Endothelial cell of umbilical vein (primary cell): ENCODE results near the gene KRTAP22-1. TPM values are rescaled to one million over a fixed set of nuclear protein-coding genes. Genes with fewer than 3 reads are reported as not detected.

Source experiments
- BruUV-seq: library from RNA; stranded (reverse); fragments of 400-500 nt; replicated peaks from 2 replicates; lab custom pipeline; 2021; lab: Mats Ljungman, UMichigan
- CTCF ChIA-PET: fragments of 300-600, 350-600 bp; sonication (Branson Sonifier 250); formaldehyde crosslinking; loops from one replicate; lab custom pipeline; 2021; ENCODE audit warnings: antibody characterized with exemption, inconsistent platforms; lab: Charles Lee
- POLR2A ChIA-PET: fragments of 300-600, 350-600 bp; sonication (Branson Sonifier 250); formaldehyde crosslinking; loops from one replicate; lab custom pipeline; 2021; ENCODE audit warnings: antibody characterized with exemption, inconsistent platforms; lab: Charles Lee
- DNase-seq: peaks from one replicate; pipeline ENCODE4 v3.0.0-alpha.2; 2011; ENCODE audit warnings: low read depth, low spot score
- FAIRE-seq: peaks from 2 replicates; lab custom pipeline; 2011; peaks lifted over from hg19 to GRCh38; lab: Jason Lieb, UNC
- H2AFZ ChIP-seq: 2 replicates; pipeline ENCODE4 v1.6.0; 2012; ENCODE audit warnings: low read depth, low read length, control low read depth, inconsistent platforms
- H3K27ac ChIP-seq: 2 replicates; pipeline ENCODE4 v1.5.1; 2011; ENCODE audit warnings: low read depth, mild to moderate bottlenecking, control low read depth, low read length, moderate library complexity; ENCODE audit not compliant: insufficient read depth
- H3K27me3 ChIP-seq, 2 experiments: 2 replicates each; pipeline versions ENCODE4 v1.6.0 to v1.6.1; 2011; ENCODE audit warnings: low read length in 2 of 2, mixed read lengths in 1 of 2; ENCODE audit not compliant: control insufficient read depth in 2 of 2, insufficient read depth in 2 of 2
- H3K36me3 ChIP-seq, 2 experiments: 2 replicates in 1 of 2; 3 replicates in 1 of 2; pipeline ENCODE4 v1.5.1; 2011; ENCODE audit warnings: low read length in 2 of 2, mild to moderate bottlenecking in 1 of 2, moderate library complexity in 1 of 2; ENCODE audit not compliant: control insufficient read depth in 2 of 2, insufficient read depth in 2 of 2; ENCODE audit errors: extremely low read depth in 1 of 2
- H3K4me1 ChIP-seq: 3 replicates; pipeline ENCODE4 v1.5.1; 2011; ENCODE audit warnings: mild to moderate bottlenecking, low read length; ENCODE audit not compliant: control insufficient read depth, insufficient read depth; ENCODE audit errors: extremely low read depth
- H3K4me2 ChIP-seq: 2 replicates; pipeline ENCODE4 v1.6.1; 2011; ENCODE audit warnings: low read length, control low read depth, mixed read lengths; ENCODE audit not compliant: insufficient read depth
- H3K4me3 ChIP-seq, 3 experiments: fragments of 200-600 bp in 1 of 3; sonication (generic), shearing (Covaris generic) in 1 of 3; replicated peaks in 1 of 3; 2 replicates each; pipeline ENCODE4 v1.5.1; 2011 to 2016; ENCODE audit warnings: control low read depth in 3 of 3, low read length in 3 of 3, mild to moderate bottlenecking in 2 of 3, inconsistent platforms in 1 of 3, low read depth in 1 of 3, moderate library complexity in 1 of 3; ENCODE audit not compliant: insufficient read depth in 1 of 3
- H3K79me2 ChIP-seq: 2 replicates; pipeline ENCODE4 v1.6.0; 2012; ENCODE audit warnings: low read length, inconsistent platforms; ENCODE audit not compliant: control insufficient read depth, insufficient read depth
- H3K9ac ChIP-seq: replicated peaks from 2 replicates; pipeline ENCODE3; 2011; ENCODE audit warnings: low read length, control low read depth; ENCODE audit not compliant: insufficient read depth; ENCODE audit errors: extremely low read depth
- H3K9me1 ChIP-seq: replicated peaks from 3 replicates; pipeline ENCODE4 v1.6.0; 2011; ENCODE audit warnings: mild to moderate bottlenecking, low read length; ENCODE audit not compliant: control insufficient read depth, insufficient read depth; ENCODE audit errors: extremely low read depth
- H3K9me3 ChIP-seq: replicated peaks from 2 replicates; pipeline ENCODE4 v1.5.1; 2012; ENCODE audit warnings: low read length, inconsistent platforms; ENCODE audit not compliant: control insufficient read depth, insufficient read depth
- H4K20me1 ChIP-seq: replicated peaks from 2 replicates; pipeline ENCODE3; 2011; ENCODE audit warnings: mild to moderate bottlenecking, low read length; ENCODE audit not compliant: control insufficient read depth, insufficient read depth; ENCODE audit errors: extremely low read depth
- CTCF ChIP-seq, 2 donors: IDR thresholded peaks; 1 replicate in 1 of 2; 2 replicates in 1 of 2; pipeline ENCODE4 v1.5.1; 2011; ENCODE audit warnings: low read length in 2 of 2, mild to moderate bottlenecking in 2 of 2, moderate library complexity in 2 of 2, control low read depth in 1 of 2, inconsistent platforms in 1 of 2, low read depth in 1 of 2; ENCODE audit not compliant: insufficient read depth in 1 of 2; ENCODE audit errors: extremely low read depth in 1 of 2
- EZH2 ChIP-seq: IDR thresholded peaks from 2 replicates; pipeline ENCODE4 v1.6.1; 2012; ENCODE audit warnings: borderline replicate concordance, low read depth, mild to moderate bottlenecking, moderate library complexity, low read length, inconsistent platforms; ENCODE audit not compliant: severe bottlenecking
- FOS ChIP-seq: IDR thresholded peaks from 2 replicates; pipeline ENCODE4 v1.6.1; 2011; ENCODE audit warnings: mild to moderate bottlenecking, low read length, moderate library complexity, borderline replicate concordance; ENCODE audit not compliant: insufficient read depth
- GATA2 ChIP-seq: IDR thresholded peaks from 2 replicates; pipeline ENCODE4 v1.7.0; 2011; ENCODE audit warnings: low read depth, mild to moderate bottlenecking, moderate library complexity, mixed read lengths, low read length; ENCODE audit not compliant: insufficient read length, insufficient read depth
- JUN ChIP-seq: IDR thresholded peaks from 2 replicates; pipeline ENCODE4 v1.6.1; 2011; ENCODE audit warnings: borderline replicate concordance, low read depth; ENCODE audit not compliant: insufficient read length, insufficient read depth
- MAX ChIP-seq: IDR thresholded peaks from 2 replicates; pipeline ENCODE4 v1.6.1; 2011; ENCODE audit not compliant: insufficient read depth, insufficient read length
- MYC ChIP-seq: IDR thresholded peaks from one replicate; pipeline ENCODE4 v1.6.1; 2011; ENCODE audit warnings: mild to moderate bottlenecking, low read depth, low read length
- POLR2A ChIP-seq: IDR thresholded peaks from 2 replicates; pipeline ENCODE4 v1.6.1; 2012; ENCODE audit warnings: low read depth, mild to moderate bottlenecking, control low read depth, low read length
- POLR2AphosphoS5 ChIP-seq: IDR thresholded peaks from 2 replicates; pipeline ENCODE4 v1.6.1; 2012; ENCODE audit warnings: low read depth, mild to moderate bottlenecking, control low read depth, low read length, moderate library complexity; ENCODE audit not compliant: insufficient read depth
- dilution Hi-C: fragments of 300-500 bp; cut with MboI; formaldehyde crosslinking; loops from one replicate; pipeline ENCODE4 v1.15.0; 2019; ENCODE audit warnings: low sequenced_read_pairs; ENCODE audit not compliant: extremely low pct_ligation_motif_present
- intact Hi-C: fragments of 100-400 bp; cut with micrococcal nuclease; formaldehyde crosslinking; loops from one replicate; pipeline ENCODE4 v1.10.0; 2022
- polyA plus RNA-seq, 4 experiments: library from polyadenylated mRNA; depleted of rRNA in 3 of 4; stranded (reverse) in 3 of 4; unstranded in 1 of 4; fragments of >200 nt; gene quantifications; 2 replicates each; pipeline versions ENCODE4 v1.2.1 to v1.2.3, GENCODE V29; 2011 to 2012; ENCODE audit warnings: missing spikeins in 1 of 4
- total RNA-seq: library from RNA; stranded (reverse); gene quantifications from 2 replicates; pipeline ENCODE4 v1.2.3, GENCODE V29; 2021

Gene KRTAP22-1
- total and polyA plus RNA-seq, 2 donors (not counting 3 experiments of a cell fraction or from before 2014, with no cell fraction given) = not detected

- Histone ChIP-seq H3K9me3 (peaks cover 4% of the 10 kb centered on the region), H3K27me3 (no peaks in the 10 kb centered on the region), H3K9ac (no peak overlapping the region), H3K27ac (no peak overlapping the region), H3K4me3 (no peak overlapping the region), H2AFZ (no peak overlapping the region), H3K36me3 (no peaks in the 10 kb centered on the region), H3K9me1 (no peaks in the 10 kb centered on the region), H4K20me1 (no peaks in the 10 kb centered on the region), H3K79me2 (no peaks in the 10 kb centered on the region), H3K4me2 (no peak overlapping the region), H3K4me1 (no peaks in the 10 kb centered on the region)
- no peak for TF ChIP-seq MAX
- TF ChIP-seq FOS = no peak
- no peak for TF ChIP-seq JUN
- TF ChIP-seq POLR2AphosphoS5 = no peak
- TF ChIP-seq CTCF (IDR thresholded peaks at IDR 0.05; ENCODE audit: extremely low read depth in 1 of 2, insufficient read depth in 1 of 2, low read depth in 1 of 2, low read length in 2 of 2) = no peak
- TF ChIP-seq POLR2A = no peak
- TF ChIP-seq MYC = no peak
- TF ChIP-seq EZH2 = no peak
- TF ChIP-seq GATA2 = no peak
- DNase-seq = no peak
- intact Hi-C loops = no loop called here
- FAIRE-seq = no peak
- no TSS peak for BruUV-seq
- dilution Hi-C loops = no loop called here
- POLR2A ChIA-PET = no interaction called here
- CTCF ChIA-PET = no interaction called here
Observed at GRCh38 chr21:30563072-30563471, 37.8 kb upstream of the KRTAP22-1 start.
